ENCODE results near the gene LGR6. TPM values are rescaled to one million over a fixed set of nuclear protein-coding genes. Genes with fewer than 3 reads are reported as not detected.

LGR6 gene
- polyA plus RNA-seq, 3 donors, result not detected

GRCh38 chr1:202201971-202202370, 8.4 kb downstream of the LGR6 start:
- H3K27ac ChIP-seq (ENCODE audit: low read depth in 1 of 2, low read length in 2 of 2), result no peak overlapping the region
- 54% methylated on average over 3 of the region's 4 CpGs for WGBS (ENCODE audit: insufficient coverage)

DNA sequence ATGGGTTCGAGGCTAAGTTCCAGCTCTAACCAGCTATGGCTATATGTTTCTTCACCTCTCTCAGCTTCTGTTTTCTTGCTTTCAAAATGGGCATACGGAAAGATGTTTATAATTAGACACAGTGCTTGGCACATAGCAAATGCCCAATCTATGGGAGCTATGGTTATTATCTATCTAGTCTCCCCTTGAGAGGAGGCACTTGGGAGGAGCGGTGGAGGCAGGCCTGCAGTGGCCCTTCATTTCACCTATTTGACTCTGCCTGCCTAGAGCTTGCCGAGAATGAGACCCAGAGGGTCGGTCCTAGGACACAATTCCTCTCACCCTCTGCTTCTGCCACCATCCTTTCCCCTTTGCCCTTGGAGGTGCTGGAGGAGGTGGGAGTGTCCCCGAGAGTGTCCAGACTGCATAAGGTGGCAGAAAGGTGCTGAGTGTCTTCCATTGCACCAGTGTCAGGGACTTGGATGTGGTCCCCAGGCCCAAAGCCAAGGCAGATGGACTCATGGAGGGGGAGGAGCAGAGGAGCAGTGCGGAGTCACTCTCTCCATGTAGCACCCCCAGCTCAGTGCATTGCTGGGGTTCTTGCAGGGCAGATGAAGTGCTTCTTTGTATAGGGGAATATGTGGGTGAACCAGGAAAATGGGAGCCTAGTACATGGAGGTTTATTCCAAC, 9.0 kb downstream of the LGR6 start:
- peaks cover 0 to 15% of the 10 kb centered on the region in 2 donors for H3K27me3 ChIP-seq (ENCODE audit: control insufficient read depth in 2 of 2, insufficient read depth in 2 of 2, low read length in 2 of 2)
- H3K4me3 Mint-ChIP-seq, result no peak overlapping the region
- H3K4me1 ChIP-seq (ENCODE audit: control insufficient read depth in 1 of 2, insufficient read depth in 2 of 2, low read length in 2 of 2), result no peaks in the 10 kb centered on the region
- no peak overlapping the region for H3K27ac Mint-ChIP-seq
- no peaks in the 10 kb centered on the region for H4K20me1 ChIP-seq (ENCODE audit: insufficient read depth, low read length)
- no peaks in the 10 kb centered on the region for H3K36me3 Mint-ChIP-seq
- no peak overlapping the region for H3K9ac ChIP-seq (ENCODE audit: insufficient read depth, low read length, poor library complexity, severe bottlenecking)
- no peak for DNase-seq
- no peak overlapping the region for H3K4me3 ChIP-seq (replicated peaks in 1 of 3; ENCODE audit: low read depth in 2 of 3, low read length in 3 of 3)
- no peaks in the 10 kb centered on the region for H3K79me2 ChIP-seq (ENCODE audit: insufficient read depth, low read length)
- intact Hi-C loops (cut with micrococcal nuclease), result no loop called here
- H3K27ac ChIP-seq (ENCODE audit: low read depth in 1 of 2, low read length in 2 of 2), result no peak overlapping the region
- H3K4me1 Mint-ChIP-seq, result peaks cover 3% of the 10 kb centered on the region
- no peak overlapping the region for H2AFZ ChIP-seq (ENCODE audit: insufficient read depth, low read depth, low read length, poor library complexity, severe bottlenecking)
- TF ChIP-seq, protein P1, sequence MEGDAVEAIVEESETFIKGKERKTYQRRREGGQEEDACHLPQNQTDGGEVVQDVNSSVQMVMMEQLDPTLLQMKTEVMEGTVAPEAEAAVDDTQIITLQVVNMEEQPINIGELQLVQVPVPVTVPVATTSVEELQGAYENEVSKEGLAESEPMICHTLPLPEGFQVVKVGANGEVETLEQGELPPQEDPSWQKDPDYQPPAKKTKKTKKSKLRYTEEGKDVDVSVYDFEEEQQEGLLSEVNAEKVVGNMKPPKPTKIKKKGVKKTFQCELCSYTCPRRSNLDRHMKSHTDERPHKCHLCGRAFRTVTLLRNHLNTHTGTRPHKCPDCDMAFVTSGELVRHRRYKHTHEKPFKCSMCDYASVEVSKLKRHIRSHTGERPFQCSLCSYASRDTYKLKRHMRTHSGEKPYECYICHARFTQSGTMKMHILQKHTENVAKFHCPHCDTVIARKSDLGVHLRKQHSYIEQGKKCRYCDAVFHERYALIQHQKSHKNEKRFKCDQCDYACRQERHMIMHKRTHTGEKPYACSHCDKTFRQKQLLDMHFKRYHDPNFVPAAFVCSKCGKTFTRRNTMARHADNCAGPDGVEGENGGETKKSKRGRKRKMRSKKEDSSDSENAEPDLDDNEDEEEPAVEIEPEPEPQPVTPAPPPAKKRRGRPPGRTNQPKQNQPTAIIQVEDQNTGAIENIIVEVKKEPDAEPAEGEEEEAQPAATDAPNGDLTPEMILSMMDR (IDR thresholded peaks at IDR 0.05), result no peak
- no peaks in the 10 kb centered on the region for H3K36me3 ChIP-seq (replicated peaks in 1 of 2; ENCODE audit: control insufficient read depth in 1 of 2, insufficient read depth in 2 of 2, low read length in 2 of 2)
- no peaks in the 10 kb centered on the region for H3K9me3 Mint-ChIP-seq
- H3K9me3 ChIP-seq (replicated peaks in 1 of 2; ENCODE audit: control insufficient read depth in 1 of 2, insufficient read depth in 1 of 2, low read length in 2 of 2), result no peaks in the 10 kb centered on the region
- 88% methylated on average over 1 of the region's 7 CpGs for WGBS (ENCODE audit: insufficient coverage)
- H3K27me3 Mint-ChIP-seq (ENCODE audit: low read depth in 3 of 3), result peaks cover 15 to 25% (median 25%) of the 10 kb centered on the region in 3 donors
- H3K4me2 ChIP-seq (replicated peaks; ENCODE audit: extremely low read depth, low read length, poor library complexity, severe bottlenecking), result no peak overlapping the region

More at GRCh38 chr1:202201971-202202370, 8.4 kb downstream of the LGR6 start:
- H3K4me1 Mint-ChIP-seq, result peaks cover 3% of the 10 kb centered on the region
- TF ChIP-seq, protein P1 (IDR thresholded peaks at IDR 0.05), result no peak
- Histone ChIP-seq H3K4me2 (replicated peaks; ENCODE audit: extremely low read depth, low read length, poor library complexity, severe bottlenecking) (no peak overlapping the region), H3K27me3 (ENCODE audit: control insufficient read depth in 2 of 2, insufficient read depth in 2 of 2, low read length in 2 of 2) (peaks cover 0 to 15% of the 10 kb centered on the region in 2 donors), H3K4me1 (ENCODE audit: control insufficient read depth in 1 of 2, insufficient read depth in 2 of 2, low read length in 2 of 2) (no peaks in the 10 kb centered on the region), H4K20me1 (ENCODE audit: insufficient read depth, low read length) (no peaks in the 10 kb centered on the region), H3K36me3 (replicated peaks in 1 of 2; ENCODE audit: control insufficient read depth in 1 of 2, insufficient read depth in 2 of 2, low read length in 2 of 2) (no peaks in the 10 kb centered on the region), H3K9me3 (replicated peaks in 1 of 2; ENCODE audit: control insufficient read depth in 1 of 2, insufficient read depth in 1 of 2, low read length in 2 of 2) (no peaks in the 10 kb centered on the region), H3K79me2 (ENCODE audit: insufficient read depth, low read length) (no peaks in the 10 kb centered on the region), H3K4me3 (replicated peaks in 1 of 3; ENCODE audit: low read depth in 2 of 3, low read length in 3 of 3) (no peak overlapping the region), H2AFZ (ENCODE audit: insufficient read depth, low read depth, low read length, poor library complexity, severe bottlenecking) (no peak overlapping the region), H3K9ac (ENCODE audit: insufficient read depth, low read length, poor library complexity, severe bottlenecking) (no peak overlapping the region)
- H3K4me3 Mint-ChIP-seq, result no peak overlapping the region
- H3K36me3 Mint-ChIP-seq, result no peaks in the 10 kb centered on the region
- no peaks in the 10 kb centered on the region for H3K9me3 Mint-ChIP-seq
- intact Hi-C loops (cut with micrococcal nuclease), result no loop called here
- DNase-seq, result no peak
- no peak overlapping the region for H3K27ac Mint-ChIP-seq
- peaks cover 15 to 29% (median 25%) of the 10 kb centered on the region in 3 donors for H3K27me3 Mint-ChIP-seq (ENCODE audit: low read depth in 3 of 3)
